GM19193 (cell line): ENCODE data around the gene SERPINB2.

Source experiments
- POLR2A ChIP-seq: IDR thresholded peaks from 4 replicates; pipeline ENCODE4 v1.6.1; 2011; ENCODE audit not compliant: insufficient read depth, insufficient read length; ENCODE audit errors: extremely low read depth

The SERPINB2 gene

GRCh38 chr18:63887424-63887823, at the start of gene SERPINB2:
Gene SERPINB2, plus strand, starts transcription at chr18:63887705. Its CDS starts 3,740 bp downstream, at chr18:63891445.
- TF ChIP-seq POLR2A = no peak

- TF ChIP-seq POLR2A = no peak
Observed at GRCh38 chr18:63843008-63843407, 44.5 kb upstream of the SERPINB2 start.

GRCh38 chr18:63844254-63844653, 43.3 kb upstream of the SERPINB2 start:
- TF ChIP-seq POLR2A = no peak

- no peak for TF ChIP-seq POLR2A
Observed at GRCh38 chr18:63848159-63848558, 39.3 kb upstream of the SERPINB2 start.

GRCh38 chr18:63850020-63850419, 37.5 kb upstream of the SERPINB2 start:
- no peak for TF ChIP-seq POLR2A

GRCh38 chr18:63850636-63851035, 36.9 kb upstream of the SERPINB2 start:
- no peak for TF ChIP-seq POLR2A

GRCh38 chr18:63858456-63858855, 29.0 kb upstream of the SERPINB2 start:
- no peak for TF ChIP-seq POLR2A

GRCh38 chr18:63859781-63860475, 27.6 kb upstream of the SERPINB2 start:
- TF ChIP-seq POLR2A = no peak

- no peak for TF ChIP-seq POLR2A
Observed at GRCh38 chr18:63860531-63860930, 27.0 kb upstream of the SERPINB2 start.

GRCh38 chr18:63867368-63868125, 20.0 kb upstream of the SERPINB2 start:
- no peak for TF ChIP-seq POLR2A

- TF ChIP-seq POLR2A = no peak
Observed at GRCh38 chr18:63868546-63868945, 19.0 kb upstream of the SERPINB2 start.

- no peak for TF ChIP-seq POLR2A
Observed at GRCh38 chr18:63869374-63869773, 18.1 kb upstream of the SERPINB2 start.

GRCh38 chr18:63869851-63870250, 17.7 kb upstream of the SERPINB2 start:
- no peak for TF ChIP-seq POLR2A

GRCh38 chr18:63871836-63872235, 15.7 kb upstream of the SERPINB2 start:
- no peak for TF ChIP-seq POLR2A

GRCh38 chr18:63872586-63872985, 14.9 kb upstream of the SERPINB2 start:
- no peak for TF ChIP-seq POLR2A

- TF ChIP-seq POLR2A = no peak
Observed at GRCh38 chr18:63878343-63878742, 9.2 kb upstream of the SERPINB2 start.
